Peyer's patch (tissue), 4 donors: ENCODE data around the gene HMG20B. TPM values are rescaled to one million over a fixed set of nuclear protein-coding genes. Genes with fewer than 3 reads are reported as not detected.

Source experiments
- DNase-seq, 3 donors: peaks; one replicate each; pipeline ENCODE4 v3.0.0-alpha.2; 2017 to 2019
- H3K27ac ChIP-seq, 4 donors: fragments of 200-600 bp; sonication (generic); one replicate each; pipeline ENCODE4 v1.5.1; 2016 to 2019
- H3K27me3 ChIP-seq, 2 donors: fragments of 200-600 bp; sonication (generic); one replicate each; pipeline ENCODE4 v1.5.1; 2019
- H3K36me3 ChIP-seq, 3 donors: fragments of 200-600 bp; sonication (generic); one replicate each; pipeline ENCODE4 v1.5.1; 2016 to 2019
- H3K4me1 ChIP-seq, 4 donors: fragments of 200-600 bp; sonication (generic); one replicate each; pipeline ENCODE4 v1.5.1; 2016 to 2019
- H3K4me3 ChIP-seq, 4 donors: fragments of 200-600 bp; sonication (generic); 1 replicate in 3 of 4; 2 replicates in 1 of 4; pipeline ENCODE4 v1.5.1; 2016 to 2019; ENCODE audit warnings: mild to moderate bottlenecking in 1 of 4
- H3K9me3 ChIP-seq, 4 donors: fragments of 200-600 bp; sonication (generic); one replicate each; pipeline ENCODE4 v1.5.1; 2016 to 2019; ENCODE audit warnings: mild to moderate bottlenecking in 1 of 4
- POLR2A ChIP-seq, 2 donors: fragments of 450-650 bp; IDR thresholded peaks; one replicate each; pipeline ENCODE4 v1.5.1; 2017; ENCODE audit warnings: antibody characterized with exemption in 2 of 2, mild to moderate bottlenecking in 2 of 2, moderate library complexity in 2 of 2
- total RNA-seq, 4 donors: library from RNA; depleted of rRNA; stranded (reverse); fragments of >200 nt; gene quantifications; one replicate each; pipeline ENCODE4 v1.1.0, GENCODE V29; 2016
- TF ChIP-seq, protein P1 (sequence below), 6 experiments: fragments of 450-650 bp in 4 of 6; fragments of 200-600 bp in 2 of 6; sonication (generic) in 1 of 6; IDR thresholded peaks; one replicate each; pipeline ENCODE4 v1.5.1; 2017 to 2019; ENCODE audit warnings: antibody characterized with exemption in 6 of 6, mild to moderate bottlenecking in 3 of 6, moderate library complexity in 1 of 6

The HMG20B gene
- total RNA-seq, 4 donors from 2014 or later: 70.4 to 236 (median 117) TPM

DNA sequence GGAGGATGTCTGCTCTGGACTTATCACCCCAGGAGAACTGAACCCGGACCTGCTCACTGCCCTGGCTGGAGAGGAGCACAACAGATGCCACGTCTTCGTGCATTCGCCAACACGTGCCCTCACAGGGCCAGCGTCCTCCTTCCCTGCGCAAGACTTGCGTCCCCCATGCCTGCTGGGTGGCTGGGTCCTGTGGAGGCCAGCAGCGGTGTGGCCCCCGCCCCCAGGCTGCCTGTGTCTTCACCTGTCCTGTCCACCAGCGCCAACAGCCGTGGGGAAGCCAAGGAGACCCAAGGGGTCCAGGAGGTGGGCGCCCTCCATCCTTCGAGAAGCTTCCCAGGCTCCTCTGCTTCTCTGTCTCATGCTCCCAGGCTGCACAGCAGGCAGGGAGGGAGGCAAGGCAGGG lies 37.2 kb upstream of the HMG20B start:
- no peaks in the 10 kb centered on the region for H3K27me3 ChIP-seq
- TF ChIP-seq, protein P1, sequence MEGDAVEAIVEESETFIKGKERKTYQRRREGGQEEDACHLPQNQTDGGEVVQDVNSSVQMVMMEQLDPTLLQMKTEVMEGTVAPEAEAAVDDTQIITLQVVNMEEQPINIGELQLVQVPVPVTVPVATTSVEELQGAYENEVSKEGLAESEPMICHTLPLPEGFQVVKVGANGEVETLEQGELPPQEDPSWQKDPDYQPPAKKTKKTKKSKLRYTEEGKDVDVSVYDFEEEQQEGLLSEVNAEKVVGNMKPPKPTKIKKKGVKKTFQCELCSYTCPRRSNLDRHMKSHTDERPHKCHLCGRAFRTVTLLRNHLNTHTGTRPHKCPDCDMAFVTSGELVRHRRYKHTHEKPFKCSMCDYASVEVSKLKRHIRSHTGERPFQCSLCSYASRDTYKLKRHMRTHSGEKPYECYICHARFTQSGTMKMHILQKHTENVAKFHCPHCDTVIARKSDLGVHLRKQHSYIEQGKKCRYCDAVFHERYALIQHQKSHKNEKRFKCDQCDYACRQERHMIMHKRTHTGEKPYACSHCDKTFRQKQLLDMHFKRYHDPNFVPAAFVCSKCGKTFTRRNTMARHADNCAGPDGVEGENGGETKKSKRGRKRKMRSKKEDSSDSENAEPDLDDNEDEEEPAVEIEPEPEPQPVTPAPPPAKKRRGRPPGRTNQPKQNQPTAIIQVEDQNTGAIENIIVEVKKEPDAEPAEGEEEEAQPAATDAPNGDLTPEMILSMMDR (IDR thresholded peaks at IDR 0.05): no peak
- TF ChIP-seq POLR2A (IDR thresholded peaks at IDR 0.05): no peak
- no peak overlapping the region for H3K27ac ChIP-seq
- peaks cover 0 to 58% (median 0%) of the 10 kb centered on the region in 3 donors for H3K36me3 ChIP-seq
- DNase-seq: no peak
- H3K4me1 ChIP-seq: no peaks in the 10 kb centered on the region
- no peaks in the 10 kb centered on the region for H3K9me3 ChIP-seq
- H3K4me3 ChIP-seq: no peak overlapping the region

DNA sequence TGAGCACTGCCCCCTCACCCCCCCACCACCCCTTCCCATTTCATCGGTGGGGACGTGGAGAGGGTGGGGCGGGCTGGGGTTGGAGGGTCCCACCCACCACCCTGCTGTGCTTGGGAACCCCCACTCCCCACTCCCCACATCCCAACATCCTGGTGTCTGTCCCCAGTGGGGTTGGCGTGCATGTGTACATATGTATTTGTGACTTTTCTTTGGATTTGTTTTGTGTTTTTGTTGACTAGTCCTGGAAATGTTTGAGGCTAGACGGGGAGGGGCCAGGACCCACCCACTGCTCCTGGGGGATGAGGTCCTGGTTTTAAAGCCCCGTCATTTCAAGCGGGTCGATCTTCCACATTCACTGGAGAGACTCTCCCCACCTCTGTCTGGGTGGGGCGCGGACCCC lies 36.8 kb upstream of the HMG20B start:
- H3K4me3 ChIP-seq: no peak overlapping the region
- TF ChIP-seq, protein P1 (IDR thresholded peaks at IDR 0.05): no peak
- no peak for TF ChIP-seq POLR2A (IDR thresholded peaks at IDR 0.05)
- H3K4me1 ChIP-seq: no peaks in the 10 kb centered on the region
- H3K9me3 ChIP-seq: no peaks in the 10 kb centered on the region
- no peaks in the 10 kb centered on the region for H3K27me3 ChIP-seq
- no peak overlapping the region for H3K27ac ChIP-seq
- DNase-seq: no peak
- H3K36me3 ChIP-seq: peaks cover 0 to 54% (median 0%) of the 10 kb centered on the region in 3 donors

DNA sequence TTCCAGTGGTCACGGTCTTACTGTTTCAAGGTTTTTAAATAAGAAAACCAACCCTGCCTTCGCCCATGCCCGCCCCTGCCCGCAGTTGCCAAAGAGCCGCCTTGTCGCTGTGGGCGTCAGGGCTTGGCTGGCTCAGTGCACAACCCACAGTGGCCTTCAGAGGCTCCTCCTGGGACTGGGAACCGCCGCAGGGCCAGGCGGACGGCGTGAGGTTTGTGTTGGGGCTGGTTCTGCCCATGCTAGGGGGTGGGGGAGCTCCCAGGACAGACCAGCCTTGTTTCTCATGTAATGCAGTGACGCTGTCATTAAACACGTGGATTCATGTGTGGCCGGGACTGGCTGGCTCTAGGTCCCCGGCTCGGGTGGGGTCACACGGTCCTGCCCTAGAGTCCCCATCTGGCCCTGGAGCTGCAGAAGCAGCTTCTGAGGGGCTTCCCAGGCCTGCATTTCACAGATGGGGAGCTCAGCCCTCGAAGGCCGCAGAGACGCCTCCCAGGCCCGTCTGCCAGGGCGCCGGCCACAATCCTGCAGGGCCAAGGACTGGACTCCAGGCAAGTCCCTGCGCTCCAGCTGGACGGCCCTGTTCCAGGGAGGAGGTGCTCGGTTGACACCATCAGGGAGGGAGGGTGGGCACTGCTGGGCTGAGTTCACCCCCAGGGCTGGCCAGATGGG lies 36.2 kb upstream of the HMG20B start:
- Histone ChIP-seq H3K4me3 (no peak overlapping the region), H3K27ac (no peak overlapping the region), H3K27me3 (no peaks in the 10 kb centered on the region), H3K4me1 (no peaks in the 10 kb centered on the region), H3K9me3 (no peaks in the 10 kb centered on the region), H3K36me3 (peaks cover 0 to 48% (median 0%) of the 10 kb centered on the region in 3 donors)
- TF ChIP-seq, protein P1 (IDR thresholded peaks at IDR 0.05): no peak
- TF ChIP-seq POLR2A (IDR thresholded peaks at IDR 0.05): no peak
- DNase-seq: no peak

DNA sequence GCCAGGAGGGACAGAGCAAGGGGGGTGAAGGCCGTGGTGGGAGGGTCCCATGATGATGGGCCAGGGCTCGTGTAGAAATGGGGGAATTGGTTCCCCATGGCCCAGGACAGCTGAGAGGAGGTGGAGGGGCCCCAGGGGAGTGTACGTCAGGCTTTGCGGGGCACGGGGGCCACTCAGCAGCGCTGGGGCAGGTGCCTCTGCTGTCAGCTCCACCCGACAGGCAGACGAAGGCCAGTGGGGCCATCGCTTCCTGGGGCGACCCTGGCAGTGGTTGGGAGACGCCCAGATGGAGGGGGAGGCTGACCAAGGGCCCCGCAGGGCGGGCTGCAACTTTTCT lies 35.7 kb upstream of the HMG20B start:
- no peaks in the 10 kb centered on the region for H3K9me3 ChIP-seq
- no peak overlapping the region for H3K27ac ChIP-seq
- no peak for DNase-seq
- H3K36me3 ChIP-seq: peaks cover 0 to 43% (median 0%) of the 10 kb centered on the region in 3 donors
- no peak overlapping the region for H3K4me3 ChIP-seq
- H3K27me3 ChIP-seq: no peaks in the 10 kb centered on the region
- TF ChIP-seq, protein P1 (IDR thresholded peaks at IDR 0.05): no peak
- no peak for TF ChIP-seq POLR2A (IDR thresholded peaks at IDR 0.05)
- H3K4me1 ChIP-seq: no peaks in the 10 kb centered on the region

DNA sequence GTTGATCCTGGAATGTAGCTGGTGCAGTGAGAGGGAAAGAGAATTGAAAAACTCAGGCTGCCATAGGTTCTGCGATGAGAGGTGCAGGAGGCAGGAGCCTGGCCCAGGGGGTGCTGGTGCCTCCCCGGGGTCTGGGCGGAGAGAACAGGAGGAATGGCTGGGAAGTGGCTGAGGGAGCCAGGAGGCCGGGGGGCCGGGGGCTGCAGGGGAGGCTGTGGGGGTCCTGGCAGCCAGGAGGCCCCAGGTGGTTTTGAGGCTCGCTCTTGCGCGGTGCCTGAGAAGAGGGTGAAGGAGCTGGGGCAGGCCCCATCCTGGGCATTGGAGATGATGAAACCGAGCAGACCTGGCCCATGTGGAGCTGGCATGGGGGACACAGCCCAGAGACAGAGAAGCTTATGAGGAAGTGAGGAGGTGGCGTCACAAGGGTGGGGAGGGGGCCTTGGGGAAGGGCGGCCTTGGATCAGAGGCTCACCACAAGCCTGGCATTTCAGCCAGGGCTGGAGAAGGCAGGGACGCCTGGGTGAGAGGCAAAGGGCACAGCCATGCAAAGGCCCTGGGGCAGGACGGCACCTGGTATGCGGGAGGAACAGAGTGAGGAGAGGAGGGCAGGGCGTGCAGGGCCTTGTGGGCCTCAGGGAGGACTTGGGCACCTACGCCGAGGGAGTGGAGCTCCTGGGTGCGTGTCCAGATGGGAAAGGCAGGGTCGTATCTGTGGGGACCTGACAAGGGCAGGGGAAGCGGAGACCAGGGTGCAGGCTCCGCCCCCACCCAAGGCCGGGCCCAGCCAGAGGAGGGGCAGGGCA lies 35.1 kb upstream of the HMG20B start:
- Histone ChIP-seq H3K36me3 (peaks cover 0 to 37% (median 0%) of the 10 kb centered on the region in 3 donors), H3K27me3 (no peaks in the 10 kb centered on the region), H3K4me1 (no peaks in the 10 kb centered on the region), H3K27ac (no peak overlapping the region), H3K9me3 (no peaks in the 10 kb centered on the region), H3K4me3 (no peak overlapping the region)
- no peak for DNase-seq
- no peak for TF ChIP-seq POLR2A (IDR thresholded peaks at IDR 0.05)
- TF ChIP-seq, protein P1 (IDR thresholded peaks at IDR 0.05): no peak
